Measurements from ENCODE around the gene SZRD1.

- no peak for TF ChIP-seq CTCF (IDR thresholded peaks at IDR 0.05)
- TF ChIP-seq POLR2A (IDR thresholded peaks at IDR 0.05): no peak
Observed at GRCh38 chr1:16442941-16443340, 75.9 kb downstream of the SZRD1 start.

Measured in suprapubic skin (tissue), 3 donors.